H9 (cell line): Measurements from ENCODE around the gene SRP19. TPM values are rescaled to one million over a fixed set of nuclear protein-coding genes. Genes with fewer than 3 reads are reported as not detected.
A peak's percentile ranks its signal among the peaks of the same experiment; 100 is the strongest.

Experiments used
- DNase-seq: peaks from one replicate; pipeline ENCODE4 v3.0.0-alpha.2; 2017
- H2AFZ ChIP-seq: one replicate; pipeline ENCODE4 v1.6.1; 2013; ENCODE audit warnings: mild to moderate bottlenecking, low read length, control low read depth, moderate library complexity
- H2AK5ac ChIP-seq: 2 replicates; pipeline ENCODE4 v1.6.1; 2013; ENCODE audit warnings: low read length, control low read depth, mixed read lengths; ENCODE audit not compliant: insufficient read length
- H2BK120ac ChIP-seq: one replicate; pipeline ENCODE4 v1.6.1; 2013; ENCODE audit warnings: low read depth, mild to moderate bottlenecking, low read length, control low read depth, inconsistent platforms; ENCODE audit not compliant: poor library complexity, severe bottlenecking
- H2BK12ac ChIP-seq: 2 replicates; pipeline ENCODE4 v1.6.1; 2013; ENCODE audit warnings: low read length, control low read depth, mixed read lengths, low read depth; ENCODE audit not compliant: insufficient read length
- H2BK15ac ChIP-seq: 2 replicates; pipeline ENCODE4 v1.6.1; 2013; ENCODE audit warnings: low read depth, low read length, control low read depth
- H2BK20ac ChIP-seq: one replicate; pipeline ENCODE4 v1.6.1; 2013; ENCODE audit warnings: low read depth, mild to moderate bottlenecking, low read length, control low read depth, inconsistent platforms; ENCODE audit not compliant: poor library complexity, severe bottlenecking
- H2BK5ac ChIP-seq: 2 replicates; pipeline ENCODE4 v1.6.1; 2013; ENCODE audit warnings: low read length, control low read depth, mixed read lengths; ENCODE audit not compliant: insufficient read length
- H3K14ac ChIP-seq: 2 replicates; pipeline ENCODE4 v1.6.1; 2013; ENCODE audit warnings: low read length, control low read depth; ENCODE audit not compliant: insufficient read depth
- H3K18ac ChIP-seq: 2 replicates; pipeline ENCODE4 v1.6.1; 2013; ENCODE audit warnings: low read depth, mild to moderate bottlenecking, mixed read lengths, low read length, control low read depth; ENCODE audit not compliant: insufficient read length
- H3K23ac ChIP-seq: 2 replicates; pipeline ENCODE4 v1.6.1; 2013; ENCODE audit warnings: low read length, control low read depth, mixed read lengths, low read depth; ENCODE audit not compliant: insufficient read length
- H3K23me2 ChIP-seq: 2 replicates; pipeline ENCODE4 v1.6.1; 2013; ENCODE audit warnings: low read depth, mild to moderate bottlenecking, mixed read lengths, low read length, control low read depth; ENCODE audit not compliant: insufficient read length, poor library complexity, severe bottlenecking
- H3K27ac ChIP-seq: 2 replicates; pipeline ENCODE4 v1.5.1; 2013; ENCODE audit warnings: low read length, control low read depth, mixed read lengths, low read depth; ENCODE audit not compliant: insufficient read length
- H3K27me3 ChIP-seq: 2 replicates; pipeline ENCODE4 v1.6.1; 2013; ENCODE audit warnings: low read length, control low read depth, inconsistent platforms; ENCODE audit not compliant: insufficient read depth
- H3K4ac ChIP-seq: 2 replicates; pipeline ENCODE4 v1.6.1; 2013; ENCODE audit warnings: low read depth, mild to moderate bottlenecking, control low read depth, inconsistent platforms, low read length, moderate library complexity
- H3K4me1 ChIP-seq: 2 replicates; pipeline ENCODE4 v1.6.1; 2013; ENCODE audit warnings: low read length, control low read depth, inconsistent platforms; ENCODE audit not compliant: insufficient read depth
- H3K4me2 ChIP-seq: 2 replicates; pipeline ENCODE4 v1.6.1; 2013; ENCODE audit warnings: low read length, control low read depth, mixed read lengths; ENCODE audit not compliant: insufficient read length, insufficient read depth
- H3K56ac ChIP-seq: 2 replicates; pipeline ENCODE4 v1.6.1; 2013; ENCODE audit warnings: low read depth, mild to moderate bottlenecking, mixed read lengths, low read length, control low read depth; ENCODE audit not compliant: insufficient read length
- H3K79me1 ChIP-seq: 2 replicates; pipeline ENCODE4 v1.6.1; 2013; ENCODE audit warnings: low read depth, mild to moderate bottlenecking, moderate library complexity, low read length, control low read depth, inconsistent platforms; ENCODE audit not compliant: insufficient read depth, poor library complexity, severe bottlenecking
- H3K79me2 ChIP-seq: 2 replicates; pipeline ENCODE4 v1.6.1; 2013; ENCODE audit warnings: low read length, control low read depth, inconsistent platforms; ENCODE audit not compliant: insufficient read depth
- H3K9ac ChIP-seq: 2 replicates; pipeline ENCODE4 v1.6.1; 2013; ENCODE audit warnings: low read length, control low read depth, mixed read lengths; ENCODE audit not compliant: insufficient read length; ENCODE audit errors: extremely low read depth
- H3K9me3 ChIP-seq: one replicate; pipeline ENCODE4 v1.6.1; 2013; ENCODE audit warnings: low read depth, low read length, inconsistent platforms; ENCODE audit not compliant: control insufficient read depth
- H3T11ph ChIP-seq: one replicate; pipeline ENCODE4 v1.6.1; 2013; ENCODE audit warnings: mild to moderate bottlenecking, low read length, control low read depth, inconsistent platforms
- H4K20me1 ChIP-seq: one replicate; pipeline ENCODE4 v1.6.1; 2013; ENCODE audit not compliant: control insufficient read depth, insufficient read length, insufficient read depth
- H4K5ac ChIP-seq: 2 replicates; pipeline ENCODE4 v1.6.1; 2013; ENCODE audit warnings: low read depth, mild to moderate bottlenecking, mixed read lengths, low read length, control low read depth; ENCODE audit not compliant: insufficient read length
- H4K8ac ChIP-seq: replicated peaks from 2 replicates; pipeline ENCODE4 v1.6.1; 2013; ENCODE audit warnings: low read length, control low read depth, mixed read lengths, low read depth; ENCODE audit not compliant: insufficient read length
- H4K91ac ChIP-seq: 2 replicates; pipeline ENCODE4 v1.6.1; 2013; ENCODE audit warnings: low read depth, mild to moderate bottlenecking, moderate library complexity, mixed read lengths, low read length, control low read depth; ENCODE audit not compliant: insufficient read length
- H3K27ac Mint-ChIP-seq, 3 experiments: 2 replicates in 2 of 3; 3 replicates in 1 of 3; pipeline ENCODE4 v1.8.0; 2020 to 2021; ENCODE audit warnings: mixed read lengths in 3 of 3, mild to moderate bottlenecking in 1 of 3, moderate library complexity in 1 of 3
- H3K27me3 Mint-ChIP-seq: 2 replicates; pipeline ENCODE4 v1.8.0; 2021; ENCODE audit warnings: low read depth, mild to moderate bottlenecking, moderate library complexity, mixed read lengths
- H3K36me3 Mint-ChIP-seq, 3 experiments: 2 replicates in 2 of 3; 3 replicates in 1 of 3; pipeline ENCODE4 v1.8.0; 2020 to 2021; ENCODE audit warnings: low read depth in 3 of 3, mixed read lengths in 3 of 3; ENCODE audit not compliant: insufficient read depth in 1 of 3
- H3K4me1 Mint-ChIP-seq, 2 experiments: 2 replicates each; pipeline ENCODE4 v1.8.0; 2020; ENCODE audit warnings: mixed read lengths in 2 of 2
- H3K4me3 Mint-ChIP-seq, 2 experiments: 2 replicates in 1 of 2; 3 replicates in 1 of 2; pipeline ENCODE4 v1.8.0; 2020 to 2021; ENCODE audit warnings: mild to moderate bottlenecking in 2 of 2, mixed read lengths in 2 of 2, moderate library complexity in 1 of 2
- H3K9me3 Mint-ChIP-seq, 2 experiments: 2 replicates in 1 of 2; 3 replicates in 1 of 2; pipeline ENCODE4 v1.8.0; 2020; ENCODE audit warnings: mild to moderate bottlenecking in 2 of 2, mixed read lengths in 2 of 2, moderate library complexity in 1 of 2
- WGBS: extraction: QIAGEN DNeasy Blood & Tissue Kit; methylation state at CpG from one replicate; pipeline ENCODE4 v1.1.7; 2013; ENCODE audit warnings: missing lambda C conversion rate, low lambda C conversion rate, mixed read lengths; ENCODE audit not compliant: insufficient read length; ENCODE audit errors: extremely low coverage; 5-methylcytosine and 5-hydroxymethylcytosine counted together
- total RNA-seq: library from RNA; stranded (reverse); gene quantifications from 2 replicates; pipeline ENCODE4 v1.2.1, GENCODE V29; 2021
- TF ChIP-seq, protein P1 (sequence below): fragments of 200-600 bp; sonication (generic); conservative IDR thresholded peaks from 3 replicates; pipeline ENCODE4 v1.8.0; 2021; ENCODE audit warnings: antibody characterized with exemption, mild to moderate bottlenecking

SRP19 gene
- total RNA-seq, 1 experiment from 2014 or later = 78.9 TPM

DNA sequence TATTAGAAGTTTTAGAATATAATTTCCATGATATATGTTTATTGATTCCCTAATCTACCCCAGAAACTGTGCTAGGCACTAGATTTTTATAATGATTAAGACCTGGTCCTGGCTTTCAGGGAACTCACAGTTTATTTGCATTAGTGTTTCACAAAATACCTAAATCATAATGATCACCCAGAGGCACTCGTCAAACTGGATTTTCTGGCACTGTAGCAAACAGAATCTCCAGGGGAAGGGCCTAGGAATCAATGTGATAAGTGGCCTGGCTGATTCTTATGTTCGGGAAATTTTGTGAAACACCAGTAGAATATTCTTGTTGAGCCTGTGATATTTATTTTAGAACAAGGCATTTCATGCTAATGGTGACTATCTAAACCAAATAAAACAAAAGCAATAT lies 37.4 kb upstream of the SRP19 start:
- H3K56ac ChIP-seq = no peak overlapping the region

More for the DNA sequence above, 37.4 kb upstream of the SRP19 start:
- Histone ChIP-seq H3K4me2 (no peak overlapping the region), H3K14ac (no peak overlapping the region), H4K8ac (no peak overlapping the region), H2BK20ac (no peak overlapping the region), H4K5ac (no peak overlapping the region), H2BK5ac (no peak overlapping the region), H3K79me2 (no peaks in the 10 kb centered on the region), H4K91ac (no peak overlapping the region), H3K9ac (no peak overlapping the region), H3K23me2 (no peaks in the 10 kb centered on the region), H2BK15ac (no peak overlapping the region), H3K4ac (no peak overlapping the region), H2AK5ac (no peak overlapping the region), H3K18ac (no peak overlapping the region), H3K23ac (no peak overlapping the region), H3K27me3 (no peaks in the 10 kb centered on the region), H2BK120ac (no peak overlapping the region), H3T11ph (no peak overlapping the region), H2BK12ac (no peak overlapping the region), H3K79me1 (no peaks in the 10 kb centered on the region), H4K20me1 (no peaks in the 10 kb centered on the region), H3K9me3 (no peaks in the 10 kb centered on the region), H3K4me1 (peaks cover 2% of the 10 kb centered on the region; the same call in 1 of the 2 replicates), H3K27ac (no peak overlapping the region), H2AFZ (no peak overlapping the region)
- peaks cover 25 to 33% of the 10 kb centered on the region in 2 experiments for H3K4me1 Mint-ChIP-seq
- no peak for DNase-seq
- no CpG with 5 or more reads among the region's 2 CpGs for whole genome bisulfite sequencing
- peaks cover 27 to 42% (median 33%) of the 10 kb centered on the region in 3 experiments for H3K36me3 Mint-ChIP-seq
- TF ChIP-seq, protein P1, sequence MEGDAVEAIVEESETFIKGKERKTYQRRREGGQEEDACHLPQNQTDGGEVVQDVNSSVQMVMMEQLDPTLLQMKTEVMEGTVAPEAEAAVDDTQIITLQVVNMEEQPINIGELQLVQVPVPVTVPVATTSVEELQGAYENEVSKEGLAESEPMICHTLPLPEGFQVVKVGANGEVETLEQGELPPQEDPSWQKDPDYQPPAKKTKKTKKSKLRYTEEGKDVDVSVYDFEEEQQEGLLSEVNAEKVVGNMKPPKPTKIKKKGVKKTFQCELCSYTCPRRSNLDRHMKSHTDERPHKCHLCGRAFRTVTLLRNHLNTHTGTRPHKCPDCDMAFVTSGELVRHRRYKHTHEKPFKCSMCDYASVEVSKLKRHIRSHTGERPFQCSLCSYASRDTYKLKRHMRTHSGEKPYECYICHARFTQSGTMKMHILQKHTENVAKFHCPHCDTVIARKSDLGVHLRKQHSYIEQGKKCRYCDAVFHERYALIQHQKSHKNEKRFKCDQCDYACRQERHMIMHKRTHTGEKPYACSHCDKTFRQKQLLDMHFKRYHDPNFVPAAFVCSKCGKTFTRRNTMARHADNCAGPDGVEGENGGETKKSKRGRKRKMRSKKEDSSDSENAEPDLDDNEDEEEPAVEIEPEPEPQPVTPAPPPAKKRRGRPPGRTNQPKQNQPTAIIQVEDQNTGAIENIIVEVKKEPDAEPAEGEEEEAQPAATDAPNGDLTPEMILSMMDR = no peak
- peak overlapping the region in 1 of 3 experiments; percentile 57; a peak in 1 of 7 replicates for H3K27ac Mint-ChIP-seq
- no peaks in the 10 kb centered on the region for H3K9me3 Mint-ChIP-seq
- no peak overlapping the region for H3K4me3 Mint-ChIP-seq
- H3K27me3 Mint-ChIP-seq = no peaks in the 10 kb centered on the region
